COLO829 (cell line): ENCODE results near the gene UEVLD.
A peak's percentile ranks its signal among the peaks of the same experiment; 100 is the strongest.

ENCODE experiments used
- DNase-seq: peaks from one replicate; pipeline ENCODE4 v3.0.0; 2012; ENCODE audit warnings: low spot score

UEVLD gene

GRCh38 chr11:18581825-18582224 is 6.7 kb downstream of the UEVLD start:
- no peak for DNase-seq

GRCh38 chr11:18580113-18580766 is 8.3 kb downstream of the UEVLD start:
- DNase-seq, result no peak

DNA sequence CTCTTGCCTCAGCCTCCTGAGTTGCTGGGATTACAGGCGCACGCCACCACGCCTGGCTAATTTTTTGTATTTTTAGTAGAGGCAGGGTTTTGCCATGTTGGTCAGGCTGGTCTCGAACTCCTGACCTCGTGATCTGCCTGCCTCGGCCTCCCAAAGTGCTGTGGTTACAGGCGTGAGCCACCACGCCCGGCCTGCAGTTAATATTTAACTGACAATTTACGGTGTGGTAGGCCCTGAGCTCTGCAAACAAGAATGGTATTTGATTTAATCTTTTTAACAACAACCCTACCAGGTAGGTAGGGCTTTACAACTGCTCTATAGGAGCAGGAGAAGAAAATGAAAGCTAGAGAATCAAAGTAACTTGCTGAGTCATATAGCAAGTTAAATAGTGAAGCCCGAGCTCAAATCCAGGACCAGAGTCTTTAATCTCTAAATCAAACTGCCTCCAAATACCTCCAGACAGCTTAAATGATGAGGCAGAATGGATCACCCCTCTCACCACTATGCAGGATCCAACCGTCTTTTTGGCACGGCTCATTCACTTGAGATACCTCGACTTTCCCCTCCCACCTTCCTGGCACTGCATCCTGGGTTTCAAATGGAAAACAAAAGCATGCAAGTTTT is 9.4 kb downstream of the UEVLD start:
- no peak for DNase-seq

- DNase-seq, result no peak
Measured at GRCh38 chr11:18575361-18575760, 13.2 kb downstream of the UEVLD start.

DNA sequence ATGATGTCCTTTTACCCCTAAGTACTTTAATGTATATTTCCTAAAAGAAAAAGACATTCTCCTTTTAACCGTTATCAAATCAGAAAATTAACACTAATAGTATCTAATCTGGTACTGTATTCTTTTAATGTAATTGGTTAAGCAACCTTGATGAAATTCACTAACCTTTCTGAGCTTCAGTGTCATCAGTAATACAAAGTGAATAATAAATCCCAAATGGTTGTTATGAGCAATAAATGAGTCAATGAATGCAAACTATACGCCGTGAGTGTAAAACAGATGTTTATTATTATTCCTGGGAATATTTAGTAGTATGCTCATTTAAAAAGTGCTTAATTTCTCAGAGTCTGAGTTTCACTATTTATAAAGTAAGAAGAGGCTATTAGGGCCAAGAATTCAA is 21.5 kb downstream of the UEVLD start:
- DNase-seq, result no peak

DNA sequence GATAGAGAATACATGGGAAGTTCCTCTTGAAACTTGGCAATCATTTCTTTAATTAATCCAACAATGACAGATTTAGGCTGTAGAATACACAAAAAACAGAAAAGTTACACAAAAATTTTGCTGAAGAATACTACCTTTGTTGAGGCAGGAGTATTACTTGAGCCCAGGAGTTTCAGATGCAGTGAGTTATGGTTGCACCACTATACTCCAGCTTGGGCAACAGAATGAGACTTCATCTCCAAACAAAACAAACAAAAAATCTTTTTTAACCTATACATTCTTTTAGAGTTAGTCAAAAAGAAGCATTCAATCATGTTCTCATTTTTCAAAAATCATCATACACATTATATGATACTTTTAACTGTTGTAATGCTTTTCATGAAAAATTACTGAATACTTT is 22.1 kb downstream of the UEVLD start:
- no peak for DNase-seq

- no peak for DNase-seq
Measured at GRCh38 chr11:18564149-18564548, 24.4 kb downstream of the UEVLD start.

DNA sequence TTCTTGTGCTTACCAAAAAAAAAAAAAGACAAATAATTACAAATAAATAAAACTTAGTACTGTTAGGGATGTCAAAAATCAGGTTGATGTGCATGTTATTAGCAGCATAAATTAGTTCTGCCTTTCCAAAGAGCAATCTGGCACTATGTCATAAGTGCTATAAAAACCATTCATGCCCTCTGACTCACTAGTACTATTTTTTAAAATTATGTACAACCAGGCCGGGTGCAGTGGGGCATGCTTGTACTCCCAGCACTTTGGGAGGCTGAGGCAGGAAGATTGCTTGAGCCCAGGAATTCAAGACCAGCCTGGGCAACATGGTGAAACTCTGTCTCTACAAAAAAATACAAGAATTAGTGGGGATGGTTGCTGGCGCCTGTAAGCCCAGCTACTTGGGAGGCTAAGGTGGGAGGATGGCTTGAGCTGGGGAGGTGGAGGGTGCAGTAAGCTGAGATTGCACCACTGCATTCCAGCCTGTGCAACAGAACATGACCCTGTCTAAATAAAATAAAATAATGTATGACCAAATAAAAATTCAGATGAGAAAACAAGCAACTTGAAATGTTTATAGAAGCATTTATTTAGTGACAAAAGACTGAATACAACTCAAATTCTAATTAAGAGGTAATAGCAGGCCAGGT is 25.3 kb downstream of the UEVLD start:
- DNase-seq, result no peak

GRCh38 chr11:18548001-18548400 is 40.5 kb downstream of the UEVLD start:
- DNase-seq, result no peak

DNA sequence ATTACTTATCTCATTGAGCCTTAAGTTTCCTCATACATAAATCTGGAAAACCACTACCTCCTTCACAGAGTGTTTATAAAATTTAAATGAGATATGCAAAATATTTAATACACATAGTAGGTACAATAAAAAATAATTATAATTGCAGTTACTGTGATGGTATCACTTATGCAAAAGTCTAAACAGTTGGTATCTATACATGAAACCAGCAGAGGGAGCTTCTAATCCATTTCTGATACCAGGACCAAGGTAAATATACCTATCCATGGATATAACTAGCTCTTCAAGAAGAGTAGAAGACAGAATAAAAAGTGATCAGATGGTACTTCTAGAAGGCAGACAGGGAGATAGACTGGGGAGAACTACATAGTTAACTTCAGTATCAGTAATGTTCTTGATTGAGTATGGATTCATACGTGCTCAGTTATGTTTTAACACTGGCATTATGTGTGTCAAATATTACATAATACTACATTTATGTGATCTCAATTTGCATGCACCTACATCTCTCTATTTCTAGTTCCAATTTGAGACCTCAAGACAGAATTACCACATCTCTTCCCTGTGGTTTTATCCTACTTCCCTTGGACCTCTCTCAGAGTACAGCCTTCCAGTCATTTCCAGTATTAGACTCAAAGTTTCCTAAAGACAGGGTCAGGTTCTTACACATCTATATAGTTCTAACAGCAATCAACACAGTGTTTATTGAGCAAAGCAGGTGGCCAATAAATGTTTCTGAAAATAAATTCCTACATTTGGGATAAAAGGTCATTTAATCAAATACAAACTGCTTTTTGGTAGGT is 48.1 kb downstream of the UEVLD start:
- DNase-seq, result no peak

DNA sequence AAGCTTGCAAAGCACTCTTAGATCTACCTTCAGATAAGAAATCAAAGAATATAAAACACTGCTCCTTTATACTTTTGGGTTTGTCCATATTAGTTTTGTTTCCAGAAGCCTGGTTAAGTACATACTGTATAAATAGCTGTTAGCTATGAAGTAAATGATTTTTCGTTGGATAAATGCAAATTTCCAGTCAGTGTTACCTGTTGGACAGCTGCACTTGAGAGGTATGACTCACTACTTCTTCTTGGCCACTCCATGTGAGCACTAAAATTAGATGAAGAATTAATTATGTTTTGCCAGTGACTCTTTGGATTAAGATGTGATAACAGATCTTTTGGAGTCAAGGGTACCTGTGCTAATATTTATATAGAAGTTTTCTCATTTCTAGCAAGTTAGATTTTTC is 52.3 kb downstream of the UEVLD start:
- DNase-seq, result no peak

- no peak for DNase-seq
Measured at GRCh38 chr11:18534245-18534644, 54.3 kb downstream of the UEVLD start.

- no peak for DNase-seq
Measured at GRCh38 chr11:18533365-18533764, 55.2 kb downstream of the UEVLD start.

DNA sequence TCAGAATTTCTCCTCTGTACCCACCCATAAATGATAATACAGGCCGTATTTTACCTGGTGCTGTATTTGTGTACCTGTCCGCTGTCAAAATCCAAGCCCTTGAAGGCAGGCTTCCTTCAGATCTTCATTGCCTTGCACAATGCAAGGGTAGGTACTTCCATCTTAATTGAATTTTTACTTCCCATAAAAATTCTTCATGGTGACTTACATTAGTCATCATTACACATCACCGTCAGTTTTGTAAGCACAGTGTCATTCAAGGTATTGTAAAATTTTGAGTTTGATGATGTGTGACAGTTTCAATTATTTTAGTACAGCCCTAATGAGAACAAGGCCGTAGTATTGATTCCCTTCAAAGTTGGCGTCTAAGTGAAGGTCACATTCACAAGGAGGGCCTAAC is 61.0 kb downstream of the UEVLD start:
- no peak for DNase-seq

DNA sequence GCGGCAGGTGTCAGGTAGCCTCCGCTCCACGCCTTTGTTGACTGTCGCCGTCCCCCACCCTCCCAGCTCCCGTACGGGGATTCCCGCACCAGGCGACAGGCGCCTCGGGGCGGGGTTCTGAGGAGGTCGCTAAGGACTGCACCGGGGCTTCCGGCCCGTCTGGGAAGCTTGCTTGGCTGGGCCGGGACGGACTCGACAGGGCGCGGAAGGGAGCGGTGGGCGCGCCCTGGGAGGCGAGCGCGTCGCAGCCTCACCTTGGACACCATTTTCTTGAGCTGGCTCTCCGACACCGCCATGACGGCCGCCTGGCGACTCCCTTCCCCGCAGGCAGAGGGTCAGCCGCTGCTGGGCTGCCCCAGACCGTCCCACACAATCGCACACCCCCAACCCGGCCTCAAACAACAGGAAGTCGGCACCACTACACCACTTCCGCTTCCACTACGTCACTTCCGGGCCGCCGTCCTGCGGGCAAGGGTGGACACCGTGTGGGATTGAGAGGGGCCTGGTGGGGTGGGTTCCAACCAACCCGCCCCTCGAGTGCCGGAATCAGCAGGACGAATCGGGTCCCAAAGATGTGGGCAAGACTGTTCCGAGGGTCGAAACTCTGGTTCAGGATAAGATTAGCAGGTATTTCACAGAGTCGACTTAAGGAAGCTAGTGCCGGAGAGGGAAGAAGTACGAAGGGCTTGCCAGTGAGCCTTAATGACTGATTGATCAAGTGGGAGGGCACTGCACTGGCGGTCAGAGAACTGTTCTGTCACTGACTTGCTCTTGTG is 61.8 kb downstream of the UEVLD start, which contains the start of gene TSG101:
TSS of gene TSG101 (minus strand) at position 422 of the 776 bp plus-strand sequence. CDS start at position 296, 126 bp downstream.
- peak; percentile 91 for DNase-seq

DNA sequence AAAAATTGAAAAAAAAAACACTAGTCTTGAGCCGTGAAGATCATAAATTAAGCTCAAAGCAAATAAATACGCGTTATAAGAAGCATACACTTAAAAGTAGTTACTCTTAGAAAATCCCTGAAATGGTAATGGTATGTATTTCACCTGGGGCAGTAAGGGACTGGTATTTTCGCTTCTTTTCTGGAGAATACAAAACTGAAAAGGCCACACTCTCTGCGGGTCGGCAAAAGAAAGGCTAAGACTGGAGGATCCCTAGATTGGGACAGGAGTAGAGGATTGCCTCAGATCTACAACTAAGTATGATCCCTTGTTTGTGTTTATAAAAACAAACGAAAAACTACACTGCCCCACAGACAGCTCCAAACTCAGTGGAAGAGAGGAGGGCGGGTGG is 62.4 kb downstream of the UEVLD start:
- DNase-seq, result peak; percentile 39

DNA sequence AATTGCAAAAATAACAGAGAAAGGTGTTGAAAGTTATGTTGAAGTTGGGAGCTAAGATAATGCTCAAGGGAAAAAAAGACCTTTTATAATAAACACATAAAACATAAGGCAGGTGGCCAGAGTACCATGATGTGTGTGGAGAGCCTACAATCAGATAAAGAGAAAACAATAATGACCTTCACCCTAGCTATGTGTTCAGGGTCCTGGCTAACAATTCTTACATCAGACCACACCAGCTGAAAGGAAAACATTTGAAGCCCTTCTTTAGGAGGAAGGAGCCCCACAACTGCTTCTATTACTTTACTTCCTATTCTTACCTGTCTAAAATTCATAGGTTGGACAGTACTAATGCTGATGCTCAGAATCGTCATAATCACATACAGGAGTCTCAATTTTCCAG is 64.3 kb downstream of the UEVLD start:
- no peak for DNase-seq

- DNase-seq, result no peak
Measured at GRCh38 chr11:18523084-18523483, 65.5 kb downstream of the UEVLD start.

GRCh38 chr11:18522388-18522787 is 66.1 kb downstream of the UEVLD start:
- no peak for DNase-seq

GRCh38 chr11:18521122-18521521 is 67.4 kb downstream of the UEVLD start:
- no peak for DNase-seq

DNA sequence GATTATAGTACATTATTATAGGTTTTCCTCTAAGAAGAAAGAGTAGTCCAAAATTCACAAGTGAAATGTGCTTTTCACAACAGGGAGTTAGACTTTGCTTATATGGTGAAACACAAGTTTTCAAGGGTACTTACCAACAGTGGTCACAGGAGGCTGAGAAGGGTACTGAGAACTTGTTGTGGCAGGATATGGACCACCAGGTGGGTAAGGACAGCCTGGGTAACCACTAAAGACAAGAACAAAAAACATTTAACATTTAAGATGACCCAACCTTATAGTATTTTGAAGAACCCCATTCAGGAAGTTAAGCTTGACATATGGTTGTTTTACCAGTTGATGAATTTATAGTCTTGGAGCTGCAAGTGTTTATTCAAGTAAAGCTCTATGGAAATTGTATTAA is 86.2 kb downstream of the UEVLD start:
- DNase-seq, result no peak

DNA sequence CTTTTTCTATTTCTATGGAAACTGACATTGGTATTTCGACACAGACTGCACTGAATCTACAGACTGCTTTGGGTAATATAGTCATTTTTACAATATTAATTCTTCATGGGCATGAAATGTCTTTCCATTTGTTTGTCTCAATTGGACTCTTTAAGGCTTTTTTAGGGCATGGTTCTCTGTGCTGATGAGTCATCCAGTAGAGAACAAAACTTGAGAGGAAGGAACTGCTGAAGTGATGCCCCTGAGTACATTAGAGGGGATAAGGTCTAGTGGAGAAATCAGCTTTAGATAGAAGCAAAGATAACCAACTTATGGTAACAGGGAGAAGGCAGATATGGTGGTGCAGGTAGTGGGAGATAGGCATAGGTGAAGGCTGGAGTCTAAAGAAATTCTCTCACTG is 86.9 kb downstream of the UEVLD start:
- no peak for DNase-seq
